ENCODE data around the gene CCNE1. TPM values are rescaled to one million over a fixed set of nuclear protein-coding genes. Genes with fewer than 3 reads are reported as not detected.
"Not testable (repeated sequence)": the region's sequence is repeated elsewhere in the genome, so short reads cannot be mapped to it uniquely, and the experiment has no call there.

CCNE1 gene
- total and polyA plus RNA-seq, 10 of the 15 experiments (the other 5 are each of a cell fraction or from before 2014, with no cell fraction given), result 6.3 to 44.2 (median 35.8) TPM

- no peak for TF ChIP-seq HSF1 (IDR thresholded peaks at IDR 0.05; ENCODE audit: low read depth, low read length)
- no peak for TF ChIP-seq STAT1 (conservative IDR thresholded peaks at IDR 0.05)
- no peak for TF ChIP-seq CREM (IDR thresholded peaks at IDR 0.05; ENCODE audit: low read depth)
- TF ChIP-seq ZNF384 (IDR thresholded peaks at IDR 0.05; ENCODE audit: borderline replicate concordance, low read depth, low read length), result no peak
Measured at GRCh38 chr19:29793116-29793727, 18.6 kb upstream of the CCNE1 start (continued).

- SMC1A ChIA-PET (ENCODE audit: uncharacterized antibody, unreplicated experiment); DNase-seq (ENCODE audit: low read depth, low spot score): not testable (repeated sequence)
Measured at GRCh38 chr19:29794490-29794889, 17.3 kb upstream of the CCNE1 start.

More at GRCh38 chr19:29794490-29794889, 17.3 kb upstream of the CCNE1 start:
- POLR2A ChIA-PET; FAIRE-seq; H3K27ac ChIP-seq (ENCODE audit: control insufficient read depth, insufficient read depth); H4K20me1 ChIP-seq (ENCODE audit: control insufficient read depth, insufficient read depth); H3K4me3 ChIP-seq; H2AFZ ChIP-seq (ENCODE audit: control insufficient read depth, low read depth, low read length); ATAC-seq; H3K9me3 ChIP-seq (replicated peaks; ENCODE audit: control insufficient read depth, insufficient read depth, low read length); H3K4me2 ChIP-seq (ENCODE audit: control insufficient read depth, insufficient read depth); in situ Hi-C loops (cut with MboI); H3K9ac ChIP-seq (ENCODE audit: control insufficient read depth, insufficient read depth, low read length); RAD21 ChIA-PET (ENCODE audit: unreplicated experiment); H3K4me1 ChIP-seq (ENCODE audit: control insufficient read depth, insufficient read depth, low read length); CTCF ChIA-PET; H3K27me3 ChIP-seq (replicated peaks in 1 of 2; ENCODE audit: control insufficient read depth in 2 of 2, insufficient read depth in 2 of 2, low read length in 1 of 2); H3K36me3 ChIP-seq (ENCODE audit: control insufficient read depth in 2 of 2, insufficient read depth in 2 of 2, low read length in 1 of 2); BruUV-seq (replicated peaks); H3K79me2 ChIP-seq (ENCODE audit: control insufficient read depth, insufficient read depth, low read length); intact Hi-C loops (cut with micrococcal nuclease; ENCODE audit: unreplicated experiment): not testable (repeated sequence)
- WGBS (ENCODE audit: insufficient coverage, insufficient replicate concordance, low lambda C conversion rate, missing lambda C conversion rate), result 60% methylated on average over 7 of the region's 7 CpGs
